ENCODE measurements around the gene AMPH. TPM values are rescaled to one million over a fixed set of nuclear protein-coding genes. Genes with fewer than 3 reads are reported as not detected.
"Not testable (repeated sequence)": the region's sequence is repeated elsewhere in the genome, so short reads cannot be mapped to it uniquely, and the experiment has no call there.

AMPH gene
- total and polyA plus RNA-seq, 7 experiments from 2014 or later: 0.11 to 0.28 TPM; not detected in 5

DNA sequence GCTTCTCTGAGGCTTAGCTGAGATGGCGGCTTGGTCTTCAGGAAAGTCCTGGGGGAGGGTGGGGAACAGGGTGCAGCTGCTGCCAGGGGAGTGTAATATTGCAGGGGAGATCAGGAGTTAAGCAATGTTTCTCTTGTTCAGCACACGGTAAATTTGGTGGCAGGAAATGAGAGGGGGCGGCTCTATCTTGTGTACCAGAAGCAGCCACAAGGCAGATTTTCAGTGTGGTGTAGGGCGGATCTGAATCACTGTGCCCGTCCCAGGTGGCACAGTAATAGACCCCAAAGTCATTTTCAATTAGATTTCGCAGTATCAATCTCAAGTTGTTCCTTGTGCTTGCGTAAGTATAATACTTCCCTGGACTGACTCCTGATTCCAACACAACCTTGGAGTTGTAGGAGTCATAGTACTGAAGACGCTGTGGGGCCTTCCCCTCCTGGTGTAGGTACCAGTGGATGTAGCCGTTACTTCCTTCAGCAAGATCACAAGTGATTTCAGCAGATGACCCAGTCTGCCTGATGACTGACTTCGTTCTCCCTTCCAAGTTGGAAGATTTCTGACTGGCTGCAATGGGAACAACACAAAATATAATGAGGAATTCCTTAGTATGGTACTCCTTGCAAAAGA, 268.4 kb downstream of the AMPH start:
- intact Hi-C loops (cut with micrococcal nuclease): loop anchor here (1.0 to 10.0 kb wide), 5 partner anchors 18 to 1772 kb away; partner anchors contain the start of genes MPLKIP (in 1 of the 2) and SUGCT (in 1 of the 2)
- H3K36me3 Mint-ChIP-seq: peaks cover 0 to 11% (median 0%) of the 10 kb centered on the region in 5 donors
- peaks cover 34 to 81% (median 54%) of the 10 kb centered on the region in 7 donors for H3K4me1 Mint-ChIP-seq
- H3K9me3 ChIP-seq (ENCODE audit: control insufficient read depth in 2 of 3, low read length in 3 of 3); H3K27me3 ChIP-seq (ENCODE audit: control insufficient read depth in 2 of 2, insufficient read depth in 2 of 2, low read length in 2 of 2); H3K27me3 Mint-ChIP-seq; H3K36me3 ChIP-seq (ENCODE audit: control insufficient read depth in 2 of 3, insufficient read depth in 3 of 3, low read length in 3 of 3); H3K9me3 Mint-ChIP-seq: not testable (repeated sequence)
- peak overlapping the region; percentile 77 to 100 (median 88) for H3K4me3 Mint-ChIP-seq
- H3K4me3 ChIP-seq (ENCODE audit: low read length): peak overlapping the region; percentile 51
- ChIA-PET POLR2A (interaction anchor here (1.2 kb wide), 1 partner anchor 17 kb away, joined by 3 read pairs; no protein-coding TSS in a partner anchor), CTCF (interaction anchor here (1.2 to 2.1 kb wide), 6 partner anchors 11 to 147 kb away, joined by 3 to 9 read pairs (median 4); no protein-coding TSS in a partner anchor)
- H3K27ac ChIP-seq (ENCODE audit: low read depth, low read length): peak overlapping the region; percentile 73
- ATAC-seq: peak; percentile 60
- H3K4me1 ChIP-seq (ENCODE audit: control insufficient read depth in 2 of 2, insufficient read depth in 2 of 2, low read length in 2 of 2): peaks cover 24 to 36% of the 10 kb centered on the region in 2 donors
- peak in 6 of 9 donors; percentile 34 to 57 (median 52) for DNase-seq
- peak overlapping the region; percentile 91 to 99 (median 95) for H3K27ac Mint-ChIP-seq

DNA sequence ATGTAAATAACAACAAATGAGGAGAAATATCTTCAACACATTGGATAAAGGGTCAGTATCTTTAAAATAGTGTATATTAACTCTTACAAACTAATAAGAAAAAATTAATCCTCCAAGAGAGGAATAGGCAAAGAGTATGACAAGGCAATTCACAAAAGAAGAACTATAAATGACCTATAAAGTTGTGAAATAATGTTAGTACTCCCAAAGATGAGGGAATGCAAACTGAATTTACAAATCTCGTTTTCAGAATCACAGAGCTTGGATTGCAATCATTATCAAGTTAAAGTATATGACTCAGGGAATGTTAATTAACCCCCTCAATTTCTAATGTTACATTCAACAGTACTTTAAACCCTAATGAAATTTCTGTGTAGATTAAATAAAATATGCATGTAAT, 270.4 kb downstream of the AMPH start:
- Mint-ChIP-seq H3K27me3 (no peaks in the 10 kb centered on the region), H3K36me3 (peaks cover 0 to 11% (median 3%) of the 10 kb centered on the region in 5 donors), H3K4me3 (peak overlapping the region; percentile 64 to 100 (median 94)), H3K27ac (peak overlapping the region in 8 of 9 donors; percentile 70 to 99 (median 95)), H3K4me1 (peaks cover 28 to 82% (median 49%) of the 10 kb centered on the region in 7 donors), H3K9me3 (no peaks in the 10 kb centered on the region)
- Histone ChIP-seq H3K9me3 (ENCODE audit: control insufficient read depth in 2 of 3, low read length in 3 of 3) (no peaks in the 10 kb centered on the region), H3K36me3 (ENCODE audit: control insufficient read depth in 2 of 3, insufficient read depth in 3 of 3, low read length in 3 of 3) (no peaks in the 10 kb centered on the region), H3K27me3 (ENCODE audit: control insufficient read depth in 2 of 2, insufficient read depth in 2 of 2, low read length in 2 of 2) (no peaks in the 10 kb centered on the region), H3K4me1 (ENCODE audit: control insufficient read depth in 2 of 2, insufficient read depth in 2 of 2, low read length in 2 of 2) (peaks cover 15 to 24% of the 10 kb centered on the region in 2 donors), H3K4me3 (ENCODE audit: low read length) (no peak overlapping the region), H3K27ac (ENCODE audit: low read depth, low read length) (peak overlapping the region; percentile 58)
- CTCF ChIA-PET: interaction anchor here (1.1 kb wide), 1 partner anchor 15 kb away, joined by 5 read pairs; no protein-coding TSS in a partner anchor
- POLR2A ChIA-PET: no interaction called here
- DNase-seq (no peak), ATAC-seq (no peak)
- intact Hi-C loops (cut with micrococcal nuclease): loop anchor here in 1 of 2 donors (10.0 kb wide), 2 partner anchors 1584 to 1774 kb away; partner anchors contain the start of genes MPLKIP and SUGCT

DNA sequence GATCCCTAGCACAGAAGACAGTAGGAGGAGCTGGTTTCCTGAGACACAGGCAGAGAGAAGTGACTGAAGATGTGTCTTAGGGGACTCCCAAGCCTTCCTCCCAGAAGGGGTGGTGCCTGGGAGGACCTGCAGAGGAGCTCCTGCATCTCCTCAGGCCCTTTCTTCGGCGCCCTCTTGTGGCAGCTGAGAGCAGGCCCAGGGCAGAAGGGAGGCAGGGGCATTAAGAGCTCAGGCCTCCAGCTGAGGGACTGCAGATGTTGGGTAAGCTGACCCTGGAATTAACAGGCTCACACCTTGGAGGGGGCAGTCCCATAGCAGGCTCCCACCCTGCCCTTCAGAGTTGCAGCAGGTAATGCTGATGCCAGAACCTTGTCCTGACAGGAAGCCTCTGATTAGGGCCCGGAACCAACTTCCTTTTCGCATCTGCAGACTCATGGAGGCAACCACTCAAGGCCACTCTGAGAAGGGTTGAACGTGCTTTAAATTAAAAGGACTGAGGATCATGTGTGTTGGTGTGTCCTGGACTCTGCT, 272.0 kb downstream of the AMPH start:
- ChIA-PET CTCF (interaction anchor here (0.5 to 1.7 kb wide), 8 partner anchors 8 to 143 kb away, joined by 3 to 9 read pairs (median 4); no protein-coding TSS in a partner anchor), POLR2A (interaction anchor here (1.2 kb wide), 1 partner anchor 9 kb away, joined by 3 read pairs; no protein-coding TSS in a partner anchor)
- DNase-seq (peak; percentile 41 to 72 (median 60)), ATAC-seq (peak; percentile 80)
- H3K9me3 ChIP-seq (ENCODE audit: control insufficient read depth in 2 of 3, low read length in 3 of 3); H3K27me3 ChIP-seq (ENCODE audit: control insufficient read depth in 2 of 2, insufficient read depth in 2 of 2, low read length in 2 of 2); H3K9me3 Mint-ChIP-seq; H3K27me3 Mint-ChIP-seq; H3K36me3 Mint-ChIP-seq; H3K36me3 ChIP-seq (ENCODE audit: control insufficient read depth in 2 of 3, insufficient read depth in 3 of 3, low read length in 3 of 3); intact Hi-C loops (cut with micrococcal nuclease): not testable (repeated sequence)
- H3K27ac Mint-ChIP-seq: peak overlapping the region; percentile 76 to 99 (median 95)
- Histone ChIP-seq H3K27ac (ENCODE audit: low read depth, low read length) (peak overlapping the region; percentile 83), H3K4me1 (ENCODE audit: control insufficient read depth in 2 of 2, insufficient read depth in 2 of 2, low read length in 2 of 2) (peaks cover 9 to 15% of the 10 kb centered on the region in 2 donors), H3K4me3 (ENCODE audit: low read length) (peak overlapping the region; percentile 49)
- H3K4me3 Mint-ChIP-seq: peak overlapping the region; percentile 91 to 100 (median 94)
- H3K4me1 Mint-ChIP-seq: peaks cover 33 to 80% (median 52%) of the 10 kb centered on the region in 7 donors

DNA sequence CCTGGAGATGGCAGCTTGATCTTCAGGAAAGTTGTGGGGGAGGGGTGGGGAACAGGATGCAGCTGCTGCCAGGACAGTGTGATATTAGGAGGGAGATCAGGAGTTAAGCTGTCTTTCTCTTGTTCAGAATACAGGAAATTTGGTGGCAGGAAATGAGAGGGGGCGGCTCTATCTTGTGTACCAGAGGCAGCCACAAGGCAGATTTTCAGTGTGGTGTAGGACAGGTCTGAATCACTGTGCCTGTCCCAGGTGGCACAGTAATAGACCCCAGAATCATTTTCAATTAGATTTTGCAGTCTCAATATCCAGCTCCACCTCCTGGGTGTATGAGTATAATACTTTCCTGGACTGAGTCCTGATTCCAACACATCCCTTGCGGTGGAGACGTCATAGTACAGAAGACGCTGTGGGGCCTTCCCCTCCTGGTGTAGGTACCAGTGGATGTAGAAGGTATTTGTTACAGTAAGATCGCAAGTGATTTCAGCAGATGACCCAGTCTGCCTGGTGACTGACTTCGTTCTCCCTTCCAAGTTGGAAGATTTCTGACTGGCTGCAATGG, 272.8 kb downstream of the AMPH start:
- H3K27me3 Mint-ChIP-seq; H3K27me3 ChIP-seq (ENCODE audit: control insufficient read depth in 2 of 2, insufficient read depth in 2 of 2, low read length in 2 of 2); H3K36me3 ChIP-seq (ENCODE audit: control insufficient read depth in 2 of 3, insufficient read depth in 3 of 3, low read length in 3 of 3); H3K9me3 ChIP-seq (ENCODE audit: control insufficient read depth in 2 of 3, low read length in 3 of 3); H3K9me3 Mint-ChIP-seq: not testable (repeated sequence)
- DNase-seq: peak in 3 of 9 donors; percentile 32 to 48 (median 46)
- H3K4me3 Mint-ChIP-seq: peak overlapping the region; percentile 91 to 100 (median 94)
- peaks cover 0 to 10% (median 4%) of the 10 kb centered on the region in 5 donors for H3K36me3 Mint-ChIP-seq
- intact Hi-C loops (cut with micrococcal nuclease): loop anchor here in 1 of 2 donors (1.0 kb wide), 2 partner anchors 9 to 39 kb away; no protein-coding TSS in a partner anchor
- Histone ChIP-seq H3K27ac (ENCODE audit: low read depth, low read length) (peak overlapping the region; percentile 83), H3K4me3 (ENCODE audit: low read length) (peak overlapping the region; percentile 49), H3K4me1 (ENCODE audit: control insufficient read depth in 2 of 2, insufficient read depth in 2 of 2, low read length in 2 of 2) (peaks cover 4 to 11% of the 10 kb centered on the region in 2 donors)
- ChIA-PET POLR2A (interaction anchor here (1.2 kb wide), 1 partner anchor 9 kb away, joined by 3 read pairs; no protein-coding TSS in a partner anchor), CTCF (interaction anchor here (0.5 to 1.7 kb wide), 7 partner anchors 10 to 142 kb away, joined by 3 to 9 read pairs (median 4); no protein-coding TSS in a partner anchor)
- peak overlapping the region; percentile 76 to 99 (median 95) for H3K27ac Mint-ChIP-seq
- peak; percentile 35 for ATAC-seq
- H3K4me1 Mint-ChIP-seq: peaks cover 39 to 83% (median 53%) of the 10 kb centered on the region in 7 donors

DNA sequence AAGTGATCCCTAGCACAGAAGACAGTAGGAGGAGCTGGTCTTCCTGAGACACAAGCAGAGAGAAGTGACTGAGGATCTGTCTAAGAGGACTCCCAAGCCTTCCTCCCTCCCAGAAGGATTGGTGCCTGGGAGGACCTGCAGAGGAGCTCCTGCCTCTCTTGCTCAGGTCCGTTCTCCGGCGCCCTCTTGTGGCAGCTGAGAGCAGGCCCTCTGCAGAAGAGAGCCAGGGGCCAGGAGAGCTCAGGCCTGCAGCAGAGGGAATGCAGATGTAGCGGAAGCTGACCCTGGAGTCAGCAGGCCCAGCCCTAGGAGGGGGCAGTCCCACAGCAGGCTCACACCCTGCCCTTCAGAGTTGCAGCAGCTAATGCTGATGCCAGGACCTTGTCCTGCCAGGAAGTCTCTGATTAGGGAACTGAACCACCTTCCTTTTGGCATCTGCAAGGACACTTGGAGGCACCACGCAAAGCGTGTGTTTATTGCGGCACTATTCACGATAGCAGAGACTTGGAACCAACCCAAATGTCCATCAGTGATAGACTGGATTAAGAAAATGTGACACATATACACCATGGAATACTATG, 276.8 kb downstream of the AMPH start:
- H3K9me3 ChIP-seq (ENCODE audit: control insufficient read depth in 2 of 3, low read length in 3 of 3); H3K4me3 ChIP-seq (ENCODE audit: low read length); POLR2A ChIA-PET; H3K27me3 ChIP-seq (ENCODE audit: control insufficient read depth in 2 of 2, insufficient read depth in 2 of 2, low read length in 2 of 2); H3K36me3 Mint-ChIP-seq; intact Hi-C loops (cut with micrococcal nuclease); H3K4me1 ChIP-seq (ENCODE audit: control insufficient read depth in 2 of 2, insufficient read depth in 2 of 2, low read length in 2 of 2); H3K9me3 Mint-ChIP-seq; H3K27me3 Mint-ChIP-seq; H3K36me3 ChIP-seq (ENCODE audit: control insufficient read depth in 2 of 3, insufficient read depth in 3 of 3, low read length in 3 of 3): not testable (repeated sequence)
- CTCF ChIA-PET: interaction anchor here (0.7 to 1.6 kb wide), 5 partner anchors 9 to 19 kb away, joined by 3 to 5 read pairs (median 3); no protein-coding TSS in a partner anchor
- ATAC-seq: peak; percentile 18
- peak overlapping the region; percentile 14 for H3K27ac ChIP-seq (ENCODE audit: low read depth, low read length)
- H3K4me1 Mint-ChIP-seq: peaks cover 36 to 75% (median 55%) of the 10 kb centered on the region in 7 donors
- H3K27ac Mint-ChIP-seq: peak overlapping the region in 8 of 9 donors; percentile 73 to 97 (median 87)
- peak overlapping the region; percentile 58 to 78 (median 69) for H3K4me3 Mint-ChIP-seq
- DNase-seq: peak in 2 of 9 donors; percentile 19 to 38

DNA sequence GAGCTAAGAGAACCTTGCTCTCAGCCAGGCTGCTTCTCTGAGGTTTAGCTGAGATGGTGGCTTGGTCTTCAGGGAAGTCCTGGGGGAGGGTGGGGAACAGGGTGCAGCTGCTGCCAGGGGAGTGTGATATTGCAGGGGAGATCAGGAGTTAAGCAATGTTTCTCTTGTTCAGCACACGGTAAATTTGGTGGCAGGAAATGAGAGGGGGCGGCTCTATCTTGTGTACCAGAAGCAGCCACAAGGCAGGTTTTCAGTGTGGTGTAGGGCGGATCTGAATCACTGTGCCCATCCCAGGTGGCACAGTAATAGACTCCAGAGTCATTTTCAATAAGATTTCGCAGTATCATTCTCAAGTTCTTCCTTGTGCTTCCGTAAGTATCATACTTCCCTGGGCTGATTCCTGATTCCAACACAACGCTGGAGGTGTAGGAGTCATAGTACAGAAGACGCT, 277.7 kb downstream of the AMPH start:
- CTCF ChIA-PET: interaction anchor here (1.2 to 1.6 kb wide), 4 partner anchors 8 to 18 kb away, joined by 3 to 5 read pairs (median 4); no protein-coding TSS in a partner anchor
- H3K4me3 ChIP-seq (ENCODE audit: low read length); intact Hi-C loops (cut with micrococcal nuclease); H3K27me3 ChIP-seq (ENCODE audit: control insufficient read depth in 2 of 2, insufficient read depth in 2 of 2, low read length in 2 of 2); H3K9me3 ChIP-seq (ENCODE audit: control insufficient read depth in 2 of 3, low read length in 3 of 3); H3K36me3 Mint-ChIP-seq; H3K36me3 ChIP-seq (ENCODE audit: control insufficient read depth in 2 of 3, insufficient read depth in 3 of 3, low read length in 3 of 3); H3K27me3 Mint-ChIP-seq; H3K9me3 Mint-ChIP-seq; H3K27ac ChIP-seq (ENCODE audit: low read depth, low read length); H3K4me1 ChIP-seq (ENCODE audit: control insufficient read depth in 2 of 2, insufficient read depth in 2 of 2, low read length in 2 of 2); POLR2A ChIA-PET: not testable (repeated sequence)
- Mint-ChIP-seq H3K4me3 (peak overlapping the region; percentile 58 to 78 (median 69)), H3K27ac (peak overlapping the region; percentile 73 to 97 (median 86)), H3K4me1 (peaks cover 34 to 74% (median 55%) of the 10 kb centered on the region in 7 donors)
- DNase-seq (peak in 2 of 9 donors; percentile 14 to 16), ATAC-seq (peak; percentile 63)
